ENCODE results near the gene FARS2. TPM values are rescaled to one million over a fixed set of nuclear protein-coding genes. Genes with fewer than 3 reads are reported as not detected.

The FARS2 gene
- total RNA-seq, 1 donor from 2014 or later, result 19.5 TPM

GRCh38 chr6:5522147-5522546, 260.8 kb downstream of the FARS2 start:
- intact Hi-C loops (cut with micrococcal nuclease), result no loop called here

DNA sequence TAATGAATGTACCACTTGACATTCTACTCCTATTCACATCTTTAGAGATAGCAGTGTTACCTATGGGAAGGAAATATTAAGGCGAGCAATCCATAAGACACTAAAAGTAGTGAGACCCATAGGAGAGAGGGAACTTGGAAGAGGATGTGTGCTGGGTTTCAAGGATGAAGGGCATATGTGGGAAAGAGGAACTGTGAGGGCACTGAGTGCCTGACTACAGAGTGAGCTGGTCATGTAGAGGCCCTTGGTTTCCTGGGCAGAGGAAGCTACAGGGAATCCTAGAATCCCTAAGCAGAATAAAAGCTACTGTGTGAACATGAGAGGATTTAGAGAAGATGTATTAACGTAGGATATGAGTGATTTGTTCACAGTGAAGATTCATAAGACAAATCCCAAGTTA, 262.8 kb downstream of the FARS2 start:
- intact Hi-C loops (cut with micrococcal nuclease), result no loop called here

DNA sequence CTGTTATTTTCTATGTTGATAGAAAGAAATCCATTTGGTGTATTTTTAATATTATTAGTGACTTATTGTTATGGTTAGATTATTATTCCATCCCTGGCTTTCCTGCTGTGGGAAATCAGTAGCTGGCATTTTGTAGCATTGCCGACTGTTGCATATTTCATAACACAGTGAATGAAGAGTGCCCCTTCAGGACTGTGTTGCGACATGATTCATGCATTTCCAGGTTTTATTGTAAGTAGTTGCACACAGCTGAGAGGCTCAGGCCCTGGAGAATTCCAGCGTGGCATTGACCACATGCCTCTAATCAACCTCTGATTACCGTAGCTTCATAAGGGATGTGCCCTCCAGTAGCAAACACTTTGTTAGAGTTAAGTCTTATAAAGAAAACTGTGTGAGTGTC, 263.9 kb downstream of the FARS2 start:
- intact Hi-C loops (cut with micrococcal nuclease), result no loop called here

GRCh38 chr6:5529015-5529414, 267.7 kb downstream of the FARS2 start:
- intact Hi-C loops (cut with micrococcal nuclease), result no loop called here

DNA sequence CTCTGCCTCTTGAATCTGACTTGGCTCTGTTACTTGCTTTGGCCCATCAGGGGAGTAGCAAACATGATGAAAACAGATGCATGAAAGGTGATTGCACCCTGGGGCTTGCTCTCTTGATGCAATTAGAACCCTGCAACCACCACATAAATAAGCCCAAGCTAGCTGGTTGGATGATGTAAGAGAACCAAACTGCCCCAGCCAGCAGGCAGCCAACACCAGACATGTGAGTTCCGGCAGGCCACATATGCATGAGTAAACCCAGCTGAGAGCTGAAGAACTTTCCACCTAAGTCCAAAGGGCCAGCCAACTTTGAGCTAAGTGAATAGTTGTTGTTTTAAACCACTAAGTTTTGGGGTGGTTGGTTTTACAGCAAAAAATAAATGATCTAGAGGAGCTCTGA, 268.4 kb downstream of the FARS2 start:
- intact Hi-C loops (cut with micrococcal nuclease), result no loop called here

GRCh38 chr6:5531161-5531560, 269.8 kb downstream of the FARS2 start:
- intact Hi-C loops (cut with micrococcal nuclease), result no loop called here

DNA sequence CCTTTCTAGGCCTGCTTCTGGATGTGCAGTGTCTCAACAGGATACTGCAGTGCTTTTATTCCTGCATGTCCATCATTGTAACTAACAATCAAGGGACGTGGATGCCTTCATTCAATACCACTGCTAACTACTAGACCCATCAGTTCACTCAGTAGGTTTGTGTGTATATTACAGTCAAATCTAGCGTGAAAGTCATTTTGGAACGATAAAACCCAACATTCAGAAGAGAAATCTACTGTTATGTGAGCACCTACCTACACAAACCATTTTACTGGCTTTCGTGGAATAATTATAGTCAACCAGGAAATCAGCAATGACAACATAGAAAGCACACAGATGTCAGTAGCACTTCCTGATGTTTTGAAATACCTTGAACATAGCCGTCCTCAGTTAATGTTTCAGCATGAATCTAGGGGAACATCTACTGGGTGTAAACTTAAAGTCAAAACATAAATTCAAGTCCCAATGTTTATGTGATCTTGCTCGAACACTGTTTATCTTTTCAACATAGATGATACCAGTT, 270.6 kb downstream of the FARS2 start:
- intact Hi-C loops (cut with micrococcal nuclease), result no loop called here

DNA sequence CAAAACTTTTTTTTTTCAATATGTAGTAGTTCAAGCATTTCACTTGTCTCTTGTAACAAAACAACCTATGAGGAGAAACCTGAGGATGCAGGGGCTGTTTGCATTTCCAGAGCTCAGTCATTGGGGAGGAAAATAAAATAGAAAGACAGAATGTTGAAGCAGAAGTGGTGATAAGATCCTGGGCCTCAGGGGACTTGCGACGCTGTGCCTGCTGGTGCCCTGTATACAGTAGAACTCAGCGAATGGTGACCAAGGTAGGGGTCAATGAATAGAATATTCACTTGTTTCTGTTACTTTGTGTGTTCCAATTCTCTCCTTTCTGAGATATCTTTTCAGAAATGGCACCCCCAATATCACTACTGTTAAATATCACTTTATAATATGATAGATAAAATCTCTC, 271.6 kb downstream of the FARS2 start:
- intact Hi-C loops (cut with micrococcal nuclease), result no loop called here

- intact Hi-C loops (cut with micrococcal nuclease), result no loop called here
Measured at GRCh38 chr6:5534643-5535042, 273.3 kb downstream of the FARS2 start.

GRCh38 chr6:5536644-5537043, 275.3 kb downstream of the FARS2 start:
- intact Hi-C loops (cut with micrococcal nuclease), result no loop called here

DNA sequence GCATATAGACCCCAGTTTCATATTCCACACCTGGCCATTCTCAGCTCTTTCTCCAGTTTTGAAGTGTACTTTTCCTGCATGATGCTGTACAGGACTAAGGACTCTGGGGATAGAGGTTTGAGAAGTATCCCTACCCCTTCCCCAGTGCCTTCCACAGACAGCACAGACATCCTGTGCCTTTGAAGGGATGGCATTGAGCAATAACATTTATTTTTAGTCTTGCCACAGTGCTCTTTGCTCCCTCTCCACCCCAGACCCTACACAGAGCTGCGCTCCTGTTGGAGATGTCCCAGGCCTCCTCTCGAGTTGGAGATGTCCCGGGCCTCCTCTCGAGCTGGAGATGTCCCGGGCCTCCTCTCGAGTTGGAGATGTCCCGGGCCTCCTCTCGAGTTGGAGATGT, 275.8 kb downstream of the FARS2 start:
- intact Hi-C loops (cut with micrococcal nuclease), result no loop called here

- intact Hi-C loops (cut with micrococcal nuclease), result no loop called here
Measured at GRCh38 chr6:5537967-5538366, 276.7 kb downstream of the FARS2 start.

GRCh38 chr6:5540370-5540769, 279.1 kb downstream of the FARS2 start:
- intact Hi-C loops (cut with micrococcal nuclease), result no loop called here

- intact Hi-C loops (cut with micrococcal nuclease), result no loop called here
Measured at GRCh38 chr6:5541025-5541424, 279.7 kb downstream of the FARS2 start.

- intact Hi-C loops (cut with micrococcal nuclease), result no loop called here
Measured at GRCh38 chr6:5541751-5542432, 280.6 kb downstream of the FARS2 start.

DNA sequence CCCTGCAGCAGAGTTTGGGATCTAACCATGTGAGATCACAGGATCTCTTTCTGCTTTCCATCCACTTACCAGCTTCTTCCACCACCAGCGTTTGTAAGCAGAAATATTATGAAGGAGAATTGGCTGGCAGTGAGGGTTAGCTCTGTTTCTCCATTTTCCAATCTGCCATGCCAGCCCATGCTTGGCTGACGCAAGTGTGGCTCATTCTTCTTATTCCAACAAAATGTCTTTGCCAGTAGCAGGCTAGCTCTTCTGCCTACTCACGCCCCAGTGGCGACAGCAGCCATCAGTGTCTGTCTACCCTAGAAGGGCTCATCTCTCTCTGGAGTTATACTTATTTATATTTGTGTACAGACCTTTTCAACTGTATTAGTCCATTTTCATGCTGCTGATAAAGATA, 286.2 kb downstream of the FARS2 start:
- intact Hi-C loops (cut with micrococcal nuclease), result no loop called here

GRCh38 chr6:5550631-5551030, 289.3 kb downstream of the FARS2 start:
- intact Hi-C loops (cut with micrococcal nuclease), result no loop called here

DNA sequence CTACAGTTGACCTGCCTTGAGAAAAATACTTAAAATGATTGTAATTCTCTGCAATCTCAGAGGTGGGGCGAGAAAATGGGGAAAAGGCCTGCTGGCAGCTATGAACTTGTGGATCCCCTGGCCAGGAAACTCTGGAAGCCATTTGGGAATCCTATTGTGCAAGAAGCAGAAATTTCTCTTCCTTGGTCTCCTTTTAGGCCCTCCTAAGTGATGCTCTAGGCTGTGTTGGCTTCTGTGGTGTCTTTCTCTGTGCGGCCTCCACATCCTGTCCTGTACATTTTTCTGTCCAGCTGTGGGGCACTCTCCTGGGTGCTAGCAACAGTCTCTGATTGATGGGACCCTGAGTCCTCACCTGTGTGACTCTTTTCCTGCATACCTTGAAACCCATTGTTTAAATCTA, 290.9 kb downstream of the FARS2 start:
- intact Hi-C loops (cut with micrococcal nuclease), result no loop called here

DNA sequence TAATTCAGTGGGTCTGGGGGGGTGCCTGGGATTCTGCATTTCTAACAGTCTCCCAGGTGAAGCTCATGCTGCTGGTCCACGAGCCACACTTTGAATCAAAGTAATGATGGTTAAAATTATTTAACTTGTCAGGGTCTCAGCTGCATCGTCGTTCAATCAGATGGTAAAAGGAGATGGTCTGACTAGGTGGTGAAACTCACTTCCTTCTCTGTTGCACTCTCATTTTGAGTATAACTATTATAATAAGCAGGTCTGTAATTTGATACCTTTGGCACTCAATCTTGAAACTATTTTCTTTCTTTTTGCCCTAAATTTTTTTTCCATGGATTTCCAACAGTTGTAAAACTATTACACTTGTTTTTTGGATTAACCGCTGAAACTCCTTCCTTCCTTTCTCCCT, 292.5 kb downstream of the FARS2 start:
- intact Hi-C loops (cut with micrococcal nuclease), result no loop called here

GRCh38 chr6:5554226-5554625, 292.9 kb downstream of the FARS2 start:
- intact Hi-C loops (cut with micrococcal nuclease), result no loop called here

DNA sequence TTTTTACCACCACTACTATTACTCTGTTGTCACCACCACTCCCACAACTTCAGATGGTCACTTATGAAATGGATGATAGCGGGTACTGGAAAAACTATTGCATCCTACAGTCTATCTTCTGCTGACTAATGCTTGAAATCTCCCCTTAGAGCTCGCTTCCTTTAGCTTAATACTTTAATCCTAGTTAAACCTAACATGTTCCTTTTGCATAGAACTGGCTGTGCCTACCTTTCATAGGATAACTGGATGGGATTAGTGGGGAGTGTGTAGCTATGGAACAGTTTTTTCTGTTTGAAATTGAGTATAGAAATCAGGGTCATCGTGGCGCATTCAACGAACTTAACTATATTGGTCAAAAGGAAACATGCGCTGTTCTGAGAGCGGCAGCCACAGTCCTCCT, 294.7 kb downstream of the FARS2 start:
- intact Hi-C loops (cut with micrococcal nuclease), result no loop called here

- intact Hi-C loops (cut with micrococcal nuclease), result no loop called here
Measured at GRCh38 chr6:5557506-5557905, 296.2 kb downstream of the FARS2 start.

- intact Hi-C loops (cut with micrococcal nuclease), result no loop called here
Measured at GRCh38 chr6:5559651-5560050, 298.3 kb downstream of the FARS2 start.

- intact Hi-C loops (cut with micrococcal nuclease), result no loop called here
Measured at GRCh38 chr6:5562277-5562676, 301.0 kb downstream of the FARS2 start.

All from T-helper 2 cell treated with Interferon-gamma antibody and Interleukin-4, amounts not matched to agents 100 ng/mL and 5 ng/mL, for 36 hours (primary cell).